Measurements from ENCODE around the gene ABCB4. TPM values are rescaled to one million over a fixed set of nuclear protein-coding genes. Genes with fewer than 3 reads are reported as not detected.

Gene ABCB4
- total RNA-seq, 1 experiment from 2014 or later, result not detected

DNA sequence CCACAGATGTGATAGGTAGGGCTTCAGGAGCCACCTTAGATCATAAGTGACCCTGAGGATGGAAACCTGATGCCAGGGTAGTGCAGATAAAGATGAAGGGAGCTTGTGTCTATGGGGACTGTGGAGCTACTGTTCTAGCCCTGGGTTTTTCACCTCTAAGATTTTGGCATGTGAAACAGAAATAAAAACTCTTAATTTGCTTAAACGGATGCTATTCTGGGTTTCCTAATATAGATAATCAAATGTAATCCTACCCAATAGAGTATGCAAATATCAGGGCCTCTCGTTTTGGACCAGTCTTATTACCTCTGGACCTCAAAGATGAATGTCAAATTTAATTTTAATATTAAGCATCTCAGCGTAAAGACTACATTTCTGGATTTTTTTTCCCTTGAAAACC is 49.3 kb downstream of the ABCB4 start:
- CTCF ChIA-PET, result no interaction called here
- RAD21 ChIA-PET (ENCODE audit: low non-redundant PET in 1 of 2, low total read pairs in 2 of 2, uncharacterized antibody in 2 of 2, unreplicated experiment in 2 of 2), result no interaction called here
- ATAC-seq, result no peak

More for the DNA sequence above, 49.3 kb downstream of the ABCB4 start:
- Histone ChIP-seq H3K79me2 (ENCODE audit: insufficient read depth, low read length) (no peaks in the 10 kb centered on the region), H3K27me3 (ENCODE audit: insufficient read depth, low read length) (no peaks in the 10 kb centered on the region), H3K4me1 (ENCODE audit: control insufficient read depth in 1 of 2, insufficient read depth in 2 of 2, low read length in 2 of 2) (no peaks in the 10 kb centered on the region), H4K20me1 (ENCODE audit: insufficient read depth) (no peaks in the 10 kb centered on the region), H3K36me3 (ENCODE audit: control insufficient read depth in 1 of 2, insufficient read depth in 2 of 2, low read length in 2 of 2) (no peaks in the 10 kb centered on the region), H3K27ac (ENCODE audit: low read depth, low read length) (no peak overlapping the region), H3K9me2 (ENCODE audit: insufficient read depth) (peaks cover 3% of the 10 kb centered on the region; the same call in 1 of the 2 replicates), H2AFZ (ENCODE audit: low read depth, low read length, poor library complexity, severe bottlenecking) (no peak overlapping the region), H3K4me3 (replicated peaks in 1 of 2; ENCODE audit: low read depth in 1 of 2, low read length in 2 of 2) (no peak overlapping the region), H3K9ac (ENCODE audit: low read length) (no peak overlapping the region), H3K9me3 (ENCODE audit: control insufficient read depth in 1 of 2, insufficient read depth in 1 of 2, low read depth in 1 of 2, low read length in 2 of 2) (no peaks in the 10 kb centered on the region), H3K4me2 (ENCODE audit: low read length) (no peak overlapping the region)
- POLR2A ChIA-PET, result no interaction called here
- TF ChIP-seq, protein P1, sequence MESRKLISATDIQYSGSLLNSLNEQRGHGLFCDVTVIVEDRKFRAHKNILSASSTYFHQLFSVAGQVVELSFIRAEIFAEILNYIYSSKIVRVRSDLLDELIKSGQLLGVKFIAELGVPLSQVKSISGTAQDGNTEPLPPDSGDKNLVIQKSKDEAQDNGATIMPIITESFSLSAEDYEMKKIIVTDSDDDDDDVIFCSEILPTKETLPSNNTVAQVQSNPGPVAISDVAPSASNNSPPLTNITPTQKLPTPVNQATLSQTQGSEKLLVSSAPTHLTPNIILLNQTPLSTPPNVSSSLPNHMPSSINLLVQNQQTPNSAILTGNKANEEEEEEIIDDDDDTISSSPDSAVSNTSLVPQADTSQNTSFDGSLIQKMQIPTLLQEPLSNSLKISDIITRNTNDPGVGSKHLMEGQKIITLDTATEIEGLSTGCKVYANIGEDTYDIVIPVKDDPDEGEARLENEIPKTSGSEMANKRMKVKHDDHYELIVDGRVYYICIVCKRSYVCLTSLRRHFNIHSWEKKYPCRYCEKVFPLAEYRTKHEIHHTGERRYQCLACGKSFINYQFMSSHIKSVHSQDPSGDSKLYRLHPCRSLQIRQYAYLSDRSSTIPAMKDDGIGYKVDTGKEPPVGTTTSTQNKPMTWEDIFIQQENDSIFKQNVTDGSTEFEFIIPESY (IDR thresholded peaks at IDR 0.05; ENCODE audit: extremely low read depth, insufficient replicate concordance, low read length), result no peak
- TF ChIP-seq FOSL1 (IDR thresholded peaks at IDR 0.05; ENCODE audit: low read depth) (no peak), RAD21 (IDR thresholded peaks at IDR 0.05; ENCODE audit: low read depth) (no peak), YY1 (IDR thresholded peaks at IDR 0.05; ENCODE audit: extremely low read depth, insufficient replicate concordance, low read depth, low read length) (no peak)
- TF ChIP-seq, protein P2, sequence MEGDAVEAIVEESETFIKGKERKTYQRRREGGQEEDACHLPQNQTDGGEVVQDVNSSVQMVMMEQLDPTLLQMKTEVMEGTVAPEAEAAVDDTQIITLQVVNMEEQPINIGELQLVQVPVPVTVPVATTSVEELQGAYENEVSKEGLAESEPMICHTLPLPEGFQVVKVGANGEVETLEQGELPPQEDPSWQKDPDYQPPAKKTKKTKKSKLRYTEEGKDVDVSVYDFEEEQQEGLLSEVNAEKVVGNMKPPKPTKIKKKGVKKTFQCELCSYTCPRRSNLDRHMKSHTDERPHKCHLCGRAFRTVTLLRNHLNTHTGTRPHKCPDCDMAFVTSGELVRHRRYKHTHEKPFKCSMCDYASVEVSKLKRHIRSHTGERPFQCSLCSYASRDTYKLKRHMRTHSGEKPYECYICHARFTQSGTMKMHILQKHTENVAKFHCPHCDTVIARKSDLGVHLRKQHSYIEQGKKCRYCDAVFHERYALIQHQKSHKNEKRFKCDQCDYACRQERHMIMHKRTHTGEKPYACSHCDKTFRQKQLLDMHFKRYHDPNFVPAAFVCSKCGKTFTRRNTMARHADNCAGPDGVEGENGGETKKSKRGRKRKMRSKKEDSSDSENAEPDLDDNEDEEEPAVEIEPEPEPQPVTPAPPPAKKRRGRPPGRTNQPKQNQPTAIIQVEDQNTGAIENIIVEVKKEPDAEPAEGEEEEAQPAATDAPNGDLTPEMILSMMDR (IDR thresholded peaks at IDR 0.05 in 2 of 3, conservative IDR thresholded peaks at IDR 0.05 in 1 of 3; ENCODE audit: borderline replicate concordance in 1 of 3, insufficient read depth in 1 of 3, low read depth in 2 of 3, low read length in 2 of 3), result no peak
- TF ChIP-seq, protein P3, sequence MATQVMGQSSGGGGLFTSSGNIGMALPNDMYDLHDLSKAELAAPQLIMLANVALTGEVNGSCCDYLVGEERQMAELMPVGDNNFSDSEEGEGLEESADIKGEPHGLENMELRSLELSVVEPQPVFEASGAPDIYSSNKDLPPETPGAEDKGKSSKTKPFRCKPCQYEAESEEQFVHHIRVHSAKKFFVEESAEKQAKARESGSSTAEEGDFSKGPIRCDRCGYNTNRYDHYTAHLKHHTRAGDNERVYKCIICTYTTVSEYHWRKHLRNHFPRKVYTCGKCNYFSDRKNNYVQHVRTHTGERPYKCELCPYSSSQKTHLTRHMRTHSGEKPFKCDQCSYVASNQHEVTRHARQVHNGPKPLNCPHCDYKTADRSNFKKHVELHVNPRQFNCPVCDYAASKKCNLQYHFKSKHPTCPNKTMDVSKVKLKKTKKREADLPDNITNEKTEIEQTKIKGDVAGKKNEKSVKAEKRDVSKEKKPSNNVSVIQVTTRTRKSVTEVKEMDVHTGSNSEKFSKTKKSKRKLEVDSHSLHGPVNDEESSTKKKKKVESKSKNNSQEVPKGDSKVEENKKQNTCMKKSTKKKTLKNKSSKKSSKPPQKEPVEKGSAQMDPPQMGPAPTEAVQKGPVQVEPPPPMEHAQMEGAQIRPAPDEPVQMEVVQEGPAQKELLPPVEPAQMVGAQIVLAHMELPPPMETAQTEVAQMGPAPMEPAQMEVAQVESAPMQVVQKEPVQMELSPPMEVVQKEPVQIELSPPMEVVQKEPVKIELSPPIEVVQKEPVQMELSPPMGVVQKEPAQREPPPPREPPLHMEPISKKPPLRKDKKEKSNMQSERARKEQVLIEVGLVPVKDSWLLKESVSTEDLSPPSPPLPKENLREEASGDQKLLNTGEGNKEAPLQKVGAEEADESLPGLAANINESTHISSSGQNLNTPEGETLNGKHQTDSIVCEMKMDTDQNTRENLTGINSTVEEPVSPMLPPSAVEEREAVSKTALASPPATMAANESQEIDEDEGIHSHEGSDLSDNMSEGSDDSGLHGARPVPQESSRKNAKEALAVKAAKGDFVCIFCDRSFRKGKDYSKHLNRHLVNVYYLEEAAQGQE (IDR thresholded peaks at IDR 0.05; ENCODE audit: low read depth), result no peak
- TF ChIP-seq, protein P4, sequence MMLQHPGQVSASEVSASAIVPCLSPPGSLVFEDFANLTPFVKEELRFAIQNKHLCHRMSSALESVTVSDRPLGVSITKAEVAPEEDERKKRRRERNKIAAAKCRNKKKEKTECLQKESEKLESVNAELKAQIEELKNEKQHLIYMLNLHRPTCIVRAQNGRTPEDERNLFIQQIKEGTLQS (IDR thresholded peaks at IDR 0.05), result no peak
- no peak for DNase-seq (ENCODE audit: low read depth, low spot score)
- intact Hi-C loops (cut with micrococcal nuclease), result no loop called here
- BruUV-seq (replicated peaks), result no TSS peak

Data from HCT116 (cell line).